Stimulated activated naive CD4-positive, alpha-beta T cell (primary cell): ENCODE results near the gene PAK4.
"Not testable (repeated sequence)": the region's sequence is repeated elsewhere in the genome, so short reads cannot be mapped to it uniquely, and the experiment has no call there.

Experiments
- DNase-seq, 6 experiments: peaks; one replicate each; lab custom pipeline; 2025; lab: John Stamatoyannopoulos, UW

Gene PAK4

DNA sequence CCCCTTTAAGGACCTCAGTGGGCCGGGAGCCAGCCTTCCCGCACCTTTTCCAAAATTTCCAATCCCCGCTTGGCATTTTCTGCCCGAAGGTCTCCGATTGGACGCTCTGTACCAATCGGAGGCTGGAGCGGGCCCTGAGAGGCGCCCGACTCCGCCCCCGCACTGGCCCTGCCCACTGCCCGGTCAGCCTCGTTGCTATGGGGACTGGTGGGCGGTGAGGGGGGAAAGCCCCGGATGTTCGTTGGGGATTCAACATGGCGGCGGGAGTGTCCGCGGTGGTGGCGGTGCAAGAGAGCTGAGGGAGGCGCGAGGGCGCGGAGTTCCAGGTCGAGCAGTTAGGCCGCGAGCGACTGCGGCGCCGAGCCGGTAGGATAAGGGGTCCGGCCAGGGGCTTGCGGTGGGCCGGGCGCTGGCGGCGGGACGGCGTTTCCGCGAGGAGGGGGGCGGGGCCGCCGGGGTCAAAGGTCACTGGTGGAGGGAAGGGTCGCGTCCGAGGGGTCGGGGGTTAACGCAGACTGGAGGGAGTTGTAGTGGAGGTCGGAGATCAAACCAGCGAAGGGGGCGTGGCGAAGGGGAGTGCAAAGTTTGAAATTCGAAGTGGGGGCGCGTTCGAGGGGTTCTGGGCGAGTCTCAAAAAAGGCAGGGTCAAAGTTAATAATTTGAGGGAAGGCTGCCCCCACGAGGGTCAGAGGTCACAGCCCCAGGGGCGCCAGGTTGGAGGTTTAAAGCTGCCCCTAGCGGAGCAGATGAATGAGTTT lies at the start of gene PAK4:
Gene PAK4 (plus strand): TSS at position 233 of the 758 bp plus-strand sequence. CDS start 43,768 bp downstream, outside the sequence.
- peak; percentile 85 to 94 (median 90) for DNase-seq

DNA sequence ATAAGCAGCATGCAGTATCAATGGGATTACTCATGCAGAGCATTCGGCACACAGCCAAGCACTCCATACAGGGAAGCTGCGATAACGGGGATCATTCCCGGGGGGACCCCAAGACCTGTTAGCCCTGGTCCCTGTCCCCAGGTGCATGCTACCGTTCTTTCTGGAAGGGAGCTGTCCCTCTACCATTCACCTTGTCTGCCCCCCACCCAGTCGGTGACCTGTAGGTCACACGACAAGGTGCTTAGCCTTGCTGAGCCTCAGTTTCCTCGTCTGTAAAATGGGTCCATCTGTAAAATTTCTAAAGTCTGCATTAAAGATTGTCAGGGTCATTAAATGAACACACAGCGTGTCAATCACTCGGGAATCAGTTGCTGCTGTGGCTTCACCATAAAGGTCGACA lies 48.3 kb upstream of the PAK4 start:
- no peak for DNase-seq

DNA sequence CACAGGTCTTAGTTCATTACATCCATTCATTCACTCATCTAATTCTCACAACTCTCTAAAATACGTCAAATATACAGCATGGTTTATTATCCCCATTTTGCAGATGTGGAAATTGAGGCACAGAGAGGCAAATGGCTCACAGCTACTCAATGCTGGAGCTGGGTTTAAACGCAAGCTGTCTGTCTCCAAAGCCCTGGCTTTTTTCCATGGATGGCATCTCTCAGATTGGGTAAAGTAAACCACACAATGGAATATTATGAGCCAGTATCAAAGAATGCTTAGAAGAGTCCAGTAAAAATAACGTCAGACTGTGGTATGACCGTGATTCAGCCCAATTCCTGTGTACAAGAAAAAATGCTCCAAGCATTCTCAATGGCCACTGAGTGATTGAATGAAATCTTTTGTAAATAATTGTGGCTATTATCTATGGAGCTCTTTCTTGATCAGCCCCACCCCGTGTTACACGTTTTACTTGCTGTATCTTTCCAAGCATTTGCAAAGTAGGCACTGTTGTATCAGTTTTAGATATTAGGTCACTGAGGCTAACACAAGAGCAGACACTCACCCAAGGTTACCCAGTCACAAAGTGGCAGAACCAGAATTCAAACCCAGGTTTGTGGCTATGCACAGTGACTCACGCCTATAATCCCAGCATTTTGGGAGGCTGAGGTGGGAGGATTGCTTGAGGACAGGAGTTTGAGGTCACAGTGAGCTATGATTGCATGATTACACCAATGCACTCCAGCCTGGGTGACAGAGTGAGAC lies 47.0 kb upstream of the PAK4 start:
- DNase-seq = no peak

DNA sequence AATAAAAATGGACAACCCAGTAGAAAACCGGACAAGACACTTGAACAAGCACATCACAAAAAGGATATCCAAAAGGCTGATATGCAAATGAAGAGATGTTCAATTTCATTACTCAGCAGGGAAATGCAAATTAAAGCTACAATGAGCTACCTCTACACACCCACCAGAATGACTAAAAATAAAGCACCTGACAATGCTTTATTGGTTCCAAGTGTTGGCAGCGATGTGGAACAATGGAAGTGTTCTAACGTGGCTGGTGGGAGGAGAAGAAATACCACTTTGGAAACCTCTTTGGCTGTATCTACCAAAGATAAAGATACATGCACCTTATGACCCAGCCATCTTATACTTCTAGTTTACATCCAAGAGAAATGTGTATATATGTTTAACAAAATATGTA lies 45.2 kb upstream of the PAK4 start:
- DNase-seq = no peak

DNA sequence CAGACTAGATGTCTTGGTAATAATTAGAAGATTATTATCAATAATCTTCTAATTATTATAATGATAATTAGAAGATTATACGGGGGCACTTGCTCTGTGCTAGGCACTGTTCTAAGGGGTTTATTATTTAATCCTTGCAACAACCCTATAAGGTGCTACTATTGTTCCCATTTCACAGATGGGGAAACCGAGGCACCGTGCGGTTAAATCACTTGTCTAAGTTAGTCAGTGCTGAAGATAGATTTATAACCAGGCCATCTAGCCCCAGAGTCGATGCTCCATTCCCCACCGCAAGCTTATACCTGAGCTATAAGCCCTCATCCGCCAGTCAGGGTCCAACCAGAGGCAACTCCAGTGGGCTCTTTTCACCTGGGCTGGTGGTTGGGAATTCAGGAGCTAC lies 43.4 kb upstream of the PAK4 start:
- no peak for DNase-seq

DNA sequence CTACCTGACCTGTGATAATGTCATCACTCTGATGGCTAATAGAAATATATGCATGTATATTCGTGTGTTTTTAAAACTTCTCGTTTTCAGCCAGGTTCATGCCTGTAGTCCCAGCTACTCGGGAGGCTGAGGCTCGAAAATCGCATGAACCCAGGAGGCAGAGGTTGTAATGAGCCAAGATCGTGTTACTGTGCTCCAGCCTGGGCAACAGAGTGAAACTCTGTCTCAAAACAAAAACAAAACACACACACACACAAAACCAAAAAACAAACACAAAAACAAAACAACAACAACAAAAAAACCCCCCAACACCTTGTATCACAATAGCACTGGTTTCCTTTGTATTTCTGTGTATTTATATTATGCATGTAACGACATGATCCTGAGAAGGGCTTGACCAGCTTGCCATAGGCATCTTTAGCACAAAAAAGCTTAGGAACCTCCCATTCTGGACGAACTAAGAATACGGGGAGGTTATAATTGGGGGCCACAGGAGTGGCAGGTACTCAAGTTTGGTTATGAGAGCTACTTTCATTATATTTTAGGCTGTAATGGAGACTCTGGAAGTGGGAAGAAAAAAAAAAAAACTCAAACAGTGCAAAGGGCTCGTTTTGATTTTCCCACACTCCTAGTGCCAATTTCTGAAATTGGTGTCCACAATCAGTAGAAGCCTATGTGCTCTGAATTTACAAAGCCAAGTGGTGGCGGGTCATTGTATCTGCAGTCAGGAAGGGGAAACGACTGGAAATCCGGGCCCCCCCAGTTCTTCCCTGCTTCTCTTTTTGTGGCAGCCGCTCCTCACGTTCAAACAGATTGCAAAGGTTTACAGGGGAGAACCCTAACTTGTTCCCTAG lies 42.6 kb upstream of the PAK4 start:
- DNase-seq = no peak

DNA sequence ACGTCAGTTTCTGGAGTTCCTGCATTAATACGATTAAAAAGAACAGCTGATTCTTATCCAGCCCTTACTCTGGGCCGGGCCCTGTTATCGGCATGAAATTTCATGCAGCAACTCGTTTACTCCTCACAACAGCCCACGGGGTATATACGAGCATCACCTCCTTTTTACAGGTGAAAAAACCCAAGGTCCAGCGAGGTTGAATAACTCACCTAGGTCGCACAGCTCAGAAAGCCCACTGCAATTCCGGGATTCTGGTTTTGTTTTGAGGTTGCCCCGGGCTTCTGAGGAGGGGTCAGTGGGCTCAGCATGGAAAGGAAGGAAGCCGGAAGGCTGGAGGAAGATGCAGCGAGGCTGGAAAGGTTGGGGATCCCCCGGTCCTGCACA lies 42.0 kb upstream of the PAK4 start:
- DNase-seq = peak in 1 of 6 experiments; percentile 10

DNA sequence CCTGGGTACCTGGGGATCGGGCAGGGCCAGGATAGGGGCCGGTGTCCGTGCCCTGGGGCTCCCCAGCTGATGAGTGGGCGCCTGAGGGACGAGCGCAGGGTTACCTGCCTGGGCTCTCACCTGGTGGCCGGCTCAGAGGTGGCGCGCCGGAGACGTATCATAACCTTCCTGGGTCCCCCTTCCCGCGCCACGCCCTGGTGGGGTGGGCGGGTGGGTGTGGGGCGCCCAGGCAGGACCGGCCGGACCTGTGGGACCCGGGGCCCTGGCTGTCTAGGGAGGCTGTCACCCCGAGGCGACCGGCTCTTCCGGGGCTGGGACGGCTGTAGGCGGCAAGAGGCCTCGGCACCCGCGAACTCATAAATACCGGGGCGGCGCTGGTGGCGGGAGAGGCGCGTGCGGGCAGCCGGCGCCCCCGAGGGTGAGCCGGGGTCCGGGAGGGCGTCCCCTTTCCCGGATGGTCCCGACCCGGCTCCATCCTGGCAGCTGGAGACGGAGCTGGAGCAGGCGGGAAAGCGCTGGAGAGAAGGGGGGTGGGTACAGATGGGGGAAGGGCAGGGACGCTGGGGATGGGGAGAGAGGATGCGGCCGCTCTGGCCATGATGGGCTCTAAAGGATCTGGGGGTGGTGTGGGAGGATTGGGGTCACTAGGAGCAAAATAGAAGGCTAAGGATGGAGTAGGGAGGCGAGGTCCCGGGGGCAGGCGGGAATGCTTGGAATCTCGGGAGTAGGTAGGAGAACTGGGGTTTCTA lies 41.4 kb upstream of the PAK4 start, which contains the start of gene ACP7:
Gene ACP7 (plus strand): TSS at position 386 of the 749 bp plus-strand sequence. CDS start 902 bp downstream, outside the sequence.
- DNase-seq = no peak

DNA sequence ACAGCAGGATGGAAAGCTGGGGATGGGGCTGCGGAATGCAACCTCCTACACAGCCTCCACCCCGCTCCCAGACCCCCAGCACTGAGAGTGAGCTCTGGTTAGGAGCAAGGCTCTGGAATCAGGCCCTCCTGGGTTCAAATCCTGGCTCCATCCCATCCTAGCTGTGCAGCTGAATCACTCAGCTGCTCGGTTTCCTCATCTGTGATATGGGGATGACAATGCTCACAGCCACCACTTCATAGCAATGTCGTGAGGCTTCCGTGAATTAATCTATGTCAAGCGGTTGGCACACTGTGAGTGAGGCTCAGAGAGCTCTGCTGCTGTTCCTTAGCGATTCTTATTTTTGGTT lies 40.9 kb upstream of the PAK4 start:
- no peak for DNase-seq

DNA sequence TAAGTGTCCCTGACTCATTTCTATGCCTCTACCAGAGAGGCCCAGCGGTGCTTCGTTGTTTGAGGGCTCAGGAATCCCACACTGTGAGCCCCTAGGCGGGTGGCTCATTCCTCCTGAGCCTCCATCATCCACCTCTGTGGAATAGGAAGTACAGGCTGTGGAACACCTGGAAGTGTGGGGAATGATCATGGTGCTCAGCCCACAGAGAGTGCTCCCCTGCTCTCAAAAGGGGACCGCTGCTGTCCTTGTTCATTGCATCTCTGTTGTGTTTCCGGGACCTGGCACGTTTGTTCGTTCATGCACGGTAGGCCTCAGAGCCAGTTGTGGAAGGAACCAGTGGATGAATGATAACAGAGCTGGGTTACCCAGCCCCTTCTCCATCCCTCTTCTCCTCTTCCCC lies 40.2 kb upstream of the PAK4 start:
- no peak for DNase-seq

DNA sequence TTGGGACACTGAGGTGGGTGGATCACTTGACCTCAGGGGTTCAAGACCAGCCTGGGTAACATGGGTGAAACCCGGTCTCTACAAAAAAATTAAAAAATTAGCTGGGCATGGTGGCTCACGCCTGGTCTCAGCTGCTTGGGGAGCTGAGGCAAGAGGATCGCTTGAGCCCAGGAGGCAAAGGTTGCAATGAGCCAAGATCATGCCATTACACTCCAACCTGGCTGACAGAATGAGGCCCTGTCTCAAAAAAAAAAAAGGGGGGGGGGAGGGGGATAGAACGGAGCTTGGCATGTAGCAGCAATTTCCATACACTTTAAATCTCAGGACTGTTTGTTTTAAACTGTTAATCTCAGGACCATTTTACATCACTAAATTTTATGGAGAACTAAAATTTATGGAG lies 39.2 kb upstream of the PAK4 start:
- no peak for DNase-seq

DNA sequence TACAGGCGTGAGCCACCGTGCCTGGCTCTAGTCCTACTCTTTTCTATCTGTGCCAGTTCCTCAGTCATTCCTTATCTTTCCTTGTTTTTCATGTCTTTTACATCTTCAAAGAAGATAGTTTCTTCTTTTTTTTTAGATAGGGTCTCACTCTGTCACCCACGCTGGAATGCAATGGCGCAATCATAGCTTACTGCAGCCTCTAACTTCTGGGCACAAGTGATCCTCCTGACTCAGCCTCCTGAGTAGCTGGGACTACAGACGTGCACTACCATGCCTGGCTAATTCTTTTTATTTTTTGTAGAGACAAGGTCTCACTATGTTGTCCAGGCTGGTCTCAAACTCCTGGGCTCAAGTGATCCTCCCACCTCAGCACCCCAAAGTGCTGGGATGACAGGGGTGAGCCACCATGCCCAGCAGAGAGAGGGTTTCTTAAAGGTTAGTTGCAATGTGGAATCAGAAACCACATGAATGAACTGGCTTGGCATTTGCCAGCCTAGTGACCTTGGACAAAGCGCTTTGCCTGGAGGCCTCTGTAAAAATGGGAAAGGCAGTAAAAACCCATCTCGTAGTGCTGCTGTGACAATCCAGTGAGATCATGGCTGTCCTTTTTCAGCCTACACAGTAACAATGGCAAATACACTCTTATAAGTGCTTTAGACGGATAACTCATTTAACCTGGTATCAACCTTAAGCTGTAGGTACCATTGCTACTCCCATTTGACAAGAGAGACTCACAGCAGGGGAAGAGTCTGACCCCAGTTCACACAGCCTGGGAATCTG lies 37.5 kb upstream of the PAK4 start:
- no peak for DNase-seq

DNA sequence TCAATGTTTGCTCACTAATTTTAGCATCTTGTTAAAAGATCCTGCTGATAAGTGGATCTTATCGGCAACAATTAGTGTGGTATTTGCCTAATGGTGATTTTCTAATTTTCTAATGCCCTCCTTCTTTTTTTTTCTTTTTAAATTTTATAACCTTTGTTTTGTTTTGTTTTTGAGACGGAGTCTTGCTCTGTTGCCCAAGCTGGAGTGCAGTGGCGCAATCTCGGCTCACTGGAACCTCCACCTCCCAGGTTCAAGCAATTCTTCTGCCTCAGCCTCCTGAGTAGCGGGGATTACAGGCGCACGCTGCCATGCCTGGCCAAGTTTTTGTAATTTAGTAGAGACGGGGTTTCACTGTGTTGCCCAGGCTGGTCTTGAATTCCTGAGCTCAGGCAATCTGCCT lies 35.6 kb upstream of the PAK4 start:
- not testable (repeated sequence) for DNase-seq

DNA sequence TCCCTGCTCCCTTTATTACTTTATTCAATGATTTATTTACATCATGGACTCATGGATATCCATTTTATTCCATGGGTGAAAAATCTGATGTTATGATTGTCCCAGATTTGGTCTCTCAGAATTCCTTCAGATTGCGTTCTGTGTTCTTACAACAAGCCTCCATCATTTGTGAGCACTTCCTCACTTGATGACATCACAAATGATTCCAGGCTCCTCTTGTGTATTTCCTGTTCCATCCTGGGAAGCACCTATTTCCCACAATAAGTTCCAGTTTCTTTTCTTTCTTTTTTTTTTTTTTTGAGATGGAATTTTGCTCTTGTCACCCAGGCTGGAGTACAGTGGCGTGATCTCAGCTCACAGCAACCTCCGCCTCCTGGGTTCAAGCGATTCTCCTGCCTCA lies 34.7 kb upstream of the PAK4 start:
- no peak for DNase-seq

DNA sequence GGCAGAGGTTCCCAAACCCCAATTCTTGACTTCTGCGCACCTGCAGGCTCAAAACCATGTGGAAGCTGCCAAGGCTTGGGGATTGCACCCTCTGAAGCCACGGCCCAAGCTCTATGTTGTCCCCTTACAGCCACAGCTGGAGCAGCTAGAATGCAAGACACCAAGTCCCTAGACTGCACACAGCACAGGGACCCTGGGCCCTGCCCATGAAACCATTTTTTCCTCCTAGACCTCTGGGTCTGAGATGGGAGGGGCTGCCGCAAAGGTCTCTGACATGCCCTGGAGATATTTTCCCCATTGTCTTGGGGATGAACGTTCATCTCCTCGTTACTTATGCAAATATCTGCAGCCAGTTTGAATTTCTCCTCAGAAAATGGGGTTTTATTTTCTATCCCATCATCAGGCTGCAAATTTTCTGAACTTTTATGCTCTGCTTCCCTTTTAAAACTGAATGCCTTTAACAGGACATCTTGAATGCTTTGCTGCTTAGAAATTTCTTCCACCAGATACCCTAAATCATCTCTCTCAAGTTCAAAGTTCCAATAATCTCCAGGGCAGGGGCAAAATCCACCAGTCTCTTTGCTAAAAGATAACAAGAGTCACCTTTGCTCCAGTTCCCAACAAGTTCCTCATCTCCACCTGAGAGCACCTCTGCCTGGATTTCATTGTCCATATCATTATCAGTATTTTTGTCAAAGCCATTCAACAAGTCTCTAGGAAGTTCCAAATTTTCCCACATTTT lies 29.6 kb upstream of the PAK4 start:
- DNase-seq = not testable (repeated sequence)

DNA sequence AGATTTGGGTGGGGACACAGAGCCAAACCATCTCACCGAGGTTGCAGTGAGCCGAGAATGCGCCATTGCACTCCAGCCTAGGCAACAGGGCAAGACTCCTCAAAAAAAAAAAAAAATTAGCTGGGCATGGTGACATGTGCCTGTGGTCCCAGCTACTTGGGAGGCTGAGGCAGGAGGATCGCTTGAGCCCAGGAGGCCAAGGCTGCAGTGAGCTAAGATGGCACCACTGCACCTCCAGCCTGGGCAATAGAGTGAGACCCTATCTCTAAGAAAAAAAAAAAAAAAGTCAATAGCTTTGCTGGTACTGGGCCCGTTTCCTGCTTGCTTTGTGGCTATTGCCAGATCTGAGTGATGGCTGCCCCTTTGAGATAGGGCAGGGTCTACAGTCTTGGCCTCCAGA lies 28.3 kb upstream of the PAK4 start:
- DNase-seq = no peak

DNA sequence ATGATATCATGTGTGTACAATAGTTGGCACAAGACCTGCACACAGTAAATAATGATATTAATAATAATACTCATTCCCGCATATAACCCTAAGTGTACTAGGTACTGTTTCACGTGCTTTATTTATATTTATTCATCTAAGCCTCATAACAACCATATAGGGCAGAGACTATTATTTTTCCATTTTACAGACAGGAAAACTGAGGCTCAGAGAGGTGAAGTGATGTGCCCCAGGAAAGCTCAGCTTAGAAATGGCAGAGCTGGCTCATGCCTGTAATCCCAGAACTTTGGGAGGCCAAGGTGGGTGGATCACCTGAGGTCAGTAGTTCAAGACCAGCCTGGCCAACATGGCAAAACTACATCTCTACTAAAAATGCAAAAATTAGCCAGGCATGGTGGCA lies 27.9 kb upstream of the PAK4 start:
- DNase-seq = no peak

DNA sequence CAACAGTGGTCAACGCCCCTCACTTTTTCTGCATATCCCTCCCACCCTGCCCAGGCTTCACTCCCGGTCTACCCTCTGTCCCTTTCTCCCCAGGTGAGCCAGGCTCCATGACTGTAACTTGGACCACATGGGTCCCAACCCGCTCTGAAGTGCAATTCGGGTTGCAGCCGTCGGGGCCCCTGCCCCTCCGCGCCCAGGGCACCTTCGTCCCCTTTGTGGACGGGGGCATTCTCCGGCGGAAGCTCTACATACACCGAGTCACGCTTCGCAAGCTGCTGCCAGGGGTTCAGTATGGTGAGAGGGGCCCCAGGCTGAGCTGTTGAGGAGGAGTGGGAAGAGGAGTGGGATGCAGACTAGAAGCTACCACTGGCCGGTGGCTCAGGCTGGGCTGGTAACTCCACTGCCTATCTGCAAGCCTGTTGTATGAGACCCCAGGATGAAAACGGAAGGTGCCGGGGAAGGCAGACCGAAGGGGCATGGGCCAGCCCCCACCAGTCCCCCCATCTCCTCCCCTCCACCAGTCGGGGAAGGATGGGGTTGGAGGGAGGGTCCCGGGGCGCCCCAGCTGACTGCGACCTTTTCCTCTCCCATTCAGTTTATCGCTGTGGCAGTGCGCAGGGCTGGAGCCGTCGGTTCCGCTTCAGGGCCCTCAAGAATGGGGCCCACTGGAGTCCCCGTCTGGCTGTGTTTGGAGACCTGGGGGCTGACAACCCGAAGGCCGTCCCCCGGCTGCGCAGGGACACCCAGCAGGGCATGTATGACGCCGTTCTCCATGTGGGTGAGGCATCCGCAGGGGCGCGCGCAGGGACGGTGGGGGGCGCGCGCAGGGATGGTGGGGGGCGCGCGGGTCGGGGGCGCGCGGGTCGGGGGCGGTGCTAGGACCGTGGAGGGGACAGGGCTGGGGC lies 27.0 kb upstream of the PAK4 start:
- DNase-seq = no peak

DNA sequence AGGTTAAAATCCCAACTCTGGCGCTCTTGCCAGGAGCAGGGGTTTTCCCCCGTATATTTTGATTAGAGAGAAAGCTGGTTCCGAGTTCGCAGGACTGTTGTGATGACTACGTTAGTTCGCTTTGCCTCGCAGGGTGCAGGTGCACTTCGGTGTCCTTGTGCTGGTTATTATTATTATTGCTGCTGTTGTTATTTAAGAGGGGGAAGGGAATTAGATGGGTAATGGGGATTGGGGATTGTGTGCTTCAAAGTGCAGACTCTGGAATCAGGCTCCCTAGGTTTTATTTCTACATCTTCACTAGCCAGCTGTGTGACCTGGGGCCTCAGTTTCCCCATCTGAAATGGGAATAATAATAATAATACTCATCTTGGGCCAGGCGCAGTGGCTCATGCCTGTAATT lies 26.2 kb upstream of the PAK4 start:
- DNase-seq = no peak
